Cardiac muscle cell (in vitro differentiated cells and primary cell): Measurements from ENCODE around the gene ARHGEF33. TPM values are rescaled to one million over a fixed set of nuclear protein-coding genes. Genes with fewer than 3 reads are reported as not detected.
A peak's percentile ranks its signal among the peaks of the same experiment; 100 is the strongest.

Source experiments
- DNase-seq, 2 donors: peaks; one replicate each; pipeline versions ENCODE4 v3.0.0 to v3.0.0-alpha.2; 2010 to 2017; ENCODE audit warnings: low read depth in 1 of 2, low spot score in 1 of 2
- H3K27ac ChIP-seq: fragments of 200-600 bp; sonication (generic); 2 replicates; pipeline ENCODE4 v1.5.1; 2016
- H3K27me3 ChIP-seq: fragments of 200-600 bp; sonication (generic); 2 replicates; pipeline ENCODE4 v1.6.0; 2016; ENCODE audit warnings: control low read depth
- H3K36me3 ChIP-seq: fragments of 200-600 bp; sonication (generic); 2 replicates; pipeline ENCODE4 v1.5.1; 2016; ENCODE audit warnings: control low read depth
- H3K4me1 ChIP-seq: fragments of 200-600 bp; sonication (generic); 2 replicates; pipeline ENCODE4 v1.8.1; 2017; ENCODE audit warnings: low read depth, mild to moderate bottlenecking, mixed run types
- H3K4me3 ChIP-seq: fragments of 200-600 bp; sonication (generic); 2 replicates; pipeline ENCODE4 v1.5.1; 2016; ENCODE audit warnings: mild to moderate bottlenecking
- H3K9me3 ChIP-seq: fragments of 200-600 bp; sonication (generic); 2 replicates; pipeline ENCODE4 v1.5.1; 2017; ENCODE audit warnings: low read depth, mild to moderate bottlenecking, control low read depth
- polyA plus RNA-seq: library from polyadenylated mRNA; unstranded; fragments of >200 nt; fragmentation: Nextera tagmentation; extraction: Ambion mirVana; gene quantifications from 2 replicates; pipeline ENCODE4 v1.2.1, GENCODE V29; 2016
- total RNA-seq: library from RNA; depleted of rRNA; stranded (reverse); fragments of >200 nt; gene quantifications from 2 replicates; pipeline ENCODE4 v1.2.3, GENCODE V29; 2016
- TF ChIP-seq, protein P1 (sequence below): IDR thresholded peaks from 2 replicates; pipeline ENCODE4 v1.5.1; 2012; ENCODE audit warnings: low read depth, mild to moderate bottlenecking, low read length

The ARHGEF33 gene
- total and polyA plus RNA-seq, 2 experiments from 2014 or later, result 1.0 TPM

DNA sequence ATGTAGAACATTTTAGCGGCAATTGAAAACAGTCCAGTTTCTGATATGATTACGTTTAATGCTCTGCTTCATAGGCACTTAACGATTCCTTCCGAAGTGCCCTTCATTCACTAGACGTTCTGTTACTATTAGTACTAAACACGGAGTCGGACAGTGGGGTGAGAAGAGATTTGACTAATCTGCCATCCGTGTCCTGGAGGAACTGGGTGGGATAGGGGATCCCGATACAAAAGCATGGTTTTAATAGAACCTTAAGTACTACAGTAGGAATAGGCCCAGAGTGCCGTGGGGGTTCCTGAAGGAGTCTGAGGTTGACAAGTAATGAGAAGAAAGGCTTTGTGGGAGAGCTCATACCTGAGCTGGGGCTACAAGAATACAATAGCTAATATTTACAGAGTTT, 13.3 kb upstream of the ARHGEF33 start:
- no peak for DNase-seq
- Histone ChIP-seq H3K36me3 (peaks cover 3% of the 10 kb centered on the region), H3K27me3 (no peaks in the 10 kb centered on the region), H3K9me3 (no peaks in the 10 kb centered on the region), H3K27ac (no peak overlapping the region), H3K4me3 (peak overlapping the region; percentile 66), H3K4me1 (peaks cover 6% of the 10 kb centered on the region)
- TF ChIP-seq, protein P1, sequence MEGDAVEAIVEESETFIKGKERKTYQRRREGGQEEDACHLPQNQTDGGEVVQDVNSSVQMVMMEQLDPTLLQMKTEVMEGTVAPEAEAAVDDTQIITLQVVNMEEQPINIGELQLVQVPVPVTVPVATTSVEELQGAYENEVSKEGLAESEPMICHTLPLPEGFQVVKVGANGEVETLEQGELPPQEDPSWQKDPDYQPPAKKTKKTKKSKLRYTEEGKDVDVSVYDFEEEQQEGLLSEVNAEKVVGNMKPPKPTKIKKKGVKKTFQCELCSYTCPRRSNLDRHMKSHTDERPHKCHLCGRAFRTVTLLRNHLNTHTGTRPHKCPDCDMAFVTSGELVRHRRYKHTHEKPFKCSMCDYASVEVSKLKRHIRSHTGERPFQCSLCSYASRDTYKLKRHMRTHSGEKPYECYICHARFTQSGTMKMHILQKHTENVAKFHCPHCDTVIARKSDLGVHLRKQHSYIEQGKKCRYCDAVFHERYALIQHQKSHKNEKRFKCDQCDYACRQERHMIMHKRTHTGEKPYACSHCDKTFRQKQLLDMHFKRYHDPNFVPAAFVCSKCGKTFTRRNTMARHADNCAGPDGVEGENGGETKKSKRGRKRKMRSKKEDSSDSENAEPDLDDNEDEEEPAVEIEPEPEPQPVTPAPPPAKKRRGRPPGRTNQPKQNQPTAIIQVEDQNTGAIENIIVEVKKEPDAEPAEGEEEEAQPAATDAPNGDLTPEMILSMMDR, result no peak

DNA sequence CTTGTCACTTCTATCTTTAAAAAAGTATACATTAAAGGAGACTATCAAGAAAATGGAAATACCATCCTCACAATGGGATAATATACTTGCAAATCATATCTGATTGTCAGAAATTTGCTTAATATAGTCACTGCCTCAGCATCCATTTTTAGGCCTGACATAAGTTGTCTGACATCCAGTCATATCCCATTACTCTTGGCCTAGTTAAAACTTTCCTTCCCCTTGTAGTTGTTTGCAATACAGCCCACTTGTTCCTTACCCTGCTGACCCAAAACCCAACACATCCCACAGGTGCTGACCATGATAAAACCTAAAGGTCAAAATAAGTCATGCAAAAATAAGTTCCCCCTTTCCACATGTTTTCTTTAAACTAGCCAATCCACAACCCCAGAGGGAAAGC, 3.6 kb upstream of the ARHGEF33 start:
- TF ChIP-seq, protein P1, result no peak
- Histone ChIP-seq H3K4me1 (no peaks in the 10 kb centered on the region), H3K4me3 (no peak overlapping the region), H3K27ac (no peak overlapping the region), H3K36me3 (peaks cover 2% of the 10 kb centered on the region), H3K27me3 (no peaks in the 10 kb centered on the region), H3K9me3 (no peaks in the 10 kb centered on the region)
- DNase-seq, result no peak

DNA sequence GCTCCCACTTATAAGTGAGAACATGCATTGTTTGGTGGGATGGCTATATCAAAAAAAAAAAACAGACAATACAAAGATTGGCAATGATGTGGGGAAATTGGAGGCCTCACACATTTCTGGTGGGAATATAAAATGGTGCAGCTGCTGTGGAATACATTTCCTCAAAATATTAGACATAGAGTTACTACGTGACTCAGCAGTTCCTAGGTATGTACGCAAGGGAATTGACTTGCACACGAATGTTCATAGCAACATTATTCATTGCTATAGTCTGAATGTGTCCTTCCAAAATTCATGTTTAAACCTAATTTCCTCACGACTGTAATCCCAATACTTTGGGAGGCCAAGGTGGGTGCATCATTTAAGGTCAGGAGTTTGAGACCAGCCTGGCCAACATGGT, 2.3 kb upstream of the ARHGEF33 start:
- TF ChIP-seq, protein P1, result no peak
- Histone ChIP-seq H3K36me3 (no peaks in the 10 kb centered on the region), H3K4me3 (no peak overlapping the region), H3K27ac (no peak overlapping the region), H3K4me1 (no peaks in the 10 kb centered on the region), H3K9me3 (no peaks in the 10 kb centered on the region), H3K27me3 (no peaks in the 10 kb centered on the region)
- DNase-seq, result no peak

DNA sequence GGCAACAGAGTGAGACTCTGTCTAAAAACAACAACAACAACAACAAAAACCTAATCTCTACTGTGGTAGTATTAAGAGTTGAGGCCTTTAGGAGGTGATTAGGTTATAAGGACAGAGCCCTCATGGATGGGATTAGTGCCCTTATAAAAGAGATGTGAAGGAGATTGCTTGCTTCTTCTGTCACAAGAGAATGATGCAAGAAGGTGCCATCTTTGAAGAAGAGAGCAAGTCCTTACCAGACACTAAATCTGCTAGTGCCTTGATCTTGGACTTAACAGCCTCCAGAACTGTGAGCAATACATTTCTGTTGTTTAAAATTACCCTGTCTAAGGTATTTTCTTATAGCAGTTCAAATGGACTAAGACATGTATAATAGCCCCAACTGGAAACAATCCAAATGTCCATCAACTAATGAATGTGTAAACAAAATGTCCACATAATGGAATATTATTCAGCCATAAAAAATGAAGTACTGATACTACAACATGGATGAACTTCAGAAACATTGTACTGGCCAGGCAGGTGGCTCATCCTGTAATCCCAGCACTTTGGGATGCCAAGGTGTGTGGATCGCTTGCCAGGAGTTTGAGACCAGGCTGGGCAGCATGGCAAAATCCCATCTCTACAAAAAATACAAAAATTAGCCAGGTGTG, 1.6 kb upstream of the ARHGEF33 start:
- Histone ChIP-seq H3K4me3 (no peak overlapping the region), H3K4me1 (no peaks in the 10 kb centered on the region), H3K27ac (no peak overlapping the region), H3K36me3 (no peaks in the 10 kb centered on the region), H3K9me3 (no peaks in the 10 kb centered on the region), H3K27me3 (no peaks in the 10 kb centered on the region)
- TF ChIP-seq, protein P1, result no peak
- DNase-seq, result no peak

DNA sequence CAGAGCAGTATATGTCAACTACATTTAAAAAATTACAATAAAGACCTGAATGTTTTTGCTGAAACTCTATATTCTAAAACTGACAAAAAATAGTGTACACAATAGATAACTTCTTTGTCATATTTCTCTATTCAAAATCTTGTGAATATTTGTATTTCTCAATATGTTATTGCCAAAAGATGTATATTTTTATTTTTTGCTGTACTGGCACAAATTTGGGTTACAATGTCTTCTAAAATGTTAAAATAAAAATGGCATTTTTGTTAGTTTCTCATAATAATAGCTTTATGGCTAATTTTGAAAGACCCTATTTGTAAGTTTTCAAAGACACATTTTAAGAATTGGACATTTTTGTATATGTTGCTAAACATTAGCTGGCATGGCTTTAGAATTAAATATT, 630 bp upstream of the ARHGEF33 start:
- H3K9me3 ChIP-seq, result no peaks in the 10 kb centered on the region
- TF ChIP-seq, protein P1, result no peak
- no peak overlapping the region for H3K27ac ChIP-seq
- H3K36me3 ChIP-seq, result no peaks in the 10 kb centered on the region
- no peak overlapping the region for H3K4me3 ChIP-seq
- no peaks in the 10 kb centered on the region for H3K4me1 ChIP-seq
- DNase-seq, result no peak
- H3K27me3 ChIP-seq, result no peaks in the 10 kb centered on the region
